T47D (cell line): Measurements from ENCODE around the gene MCC.

Experiments used
- DNase-seq, 2 experiments: peaks; one replicate each; pipeline versions ENCODE4 v3.0.0 to v3.0.0-alpha.2; 2011 to 2012; ENCODE audit warnings: low read depth in 1 of 2, low spot score in 1 of 2
- JUND ChIP-seq: IDR thresholded peaks from 2 replicates; pipeline ENCODE4 v1.6.1; 2012; ENCODE audit warnings: low read depth
- in situ Hi-C: cut with HindIII; loops from 2 replicates; pipeline ENCODE4 v1.10.0; 2016; ENCODE audit warnings: low sequenced_read_pairs, low pct_unique_long_range_greater_than_20kb

The MCC gene

GRCh38 chr5:113047733-113048652 is 440.3 kb downstream of the MCC start:
- in situ Hi-C loops, result no loop called here
- DNase-seq, result no peak
- no peak for TF ChIP-seq JUND

GRCh38 chr5:113047234-113047633 is 441.0 kb downstream of the MCC start:
- in situ Hi-C loops, result no loop called here
- no peak for TF ChIP-seq JUND
- DNase-seq, result no peak

DNA sequence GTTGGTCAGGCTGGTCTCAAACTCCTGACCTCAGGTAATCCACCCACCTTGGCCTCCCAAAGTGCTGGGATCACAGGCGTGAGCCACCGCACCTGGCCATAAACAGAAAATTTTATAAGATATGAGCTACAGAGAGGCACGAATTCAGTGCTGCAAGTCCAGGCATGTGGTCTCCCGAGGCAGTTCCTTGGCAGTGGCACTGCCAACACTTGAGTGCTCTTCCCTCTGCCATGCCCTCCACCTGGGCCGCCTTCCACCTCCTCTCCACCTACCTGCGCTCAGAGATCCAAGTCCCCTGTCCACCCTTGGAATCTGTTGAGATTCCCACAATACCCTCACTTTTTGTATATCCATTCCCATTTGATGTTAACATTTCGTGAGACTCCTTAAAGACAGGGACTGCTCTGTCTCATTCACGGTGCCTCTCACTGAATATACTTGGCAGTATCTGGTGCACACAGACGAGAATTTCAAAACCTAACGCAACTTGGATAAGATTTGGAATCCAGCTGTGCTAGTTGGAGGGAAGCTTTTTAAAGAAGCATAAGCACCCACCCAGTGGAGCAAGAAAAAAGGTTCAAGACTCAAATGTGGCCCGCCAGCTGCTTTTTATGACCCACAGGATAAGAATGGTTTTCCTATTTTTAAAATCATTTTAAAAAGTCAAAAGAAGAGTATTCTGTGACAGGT is 443.3 kb downstream of the MCC start:
- no peak for DNase-seq
- no peak for TF ChIP-seq JUND
- in situ Hi-C loops, result no loop called here

DNA sequence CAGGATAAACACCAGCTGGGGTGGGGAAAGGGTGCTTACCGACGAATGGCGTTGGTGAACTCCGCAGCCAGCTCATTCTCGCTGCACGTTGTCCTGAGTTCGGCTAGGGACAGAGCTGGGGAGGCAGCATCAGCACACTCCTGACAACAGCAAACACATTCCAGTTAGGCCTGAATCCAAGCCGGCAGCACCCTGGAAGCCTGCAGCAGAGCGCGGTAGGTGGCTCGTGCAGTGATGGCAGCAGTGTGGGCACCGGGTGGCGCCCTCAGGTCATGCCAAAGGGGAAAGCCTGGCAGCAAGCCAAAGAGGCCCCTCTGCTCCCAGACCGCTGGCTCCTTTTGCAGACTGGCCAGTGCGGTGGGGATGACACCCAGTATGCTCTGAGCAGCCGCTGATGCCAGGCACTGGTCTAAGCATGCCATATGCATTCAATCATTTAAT is 444.7 kb downstream of the MCC start:
- no peak for TF ChIP-seq JUND
- no peak for DNase-seq
- in situ Hi-C loops, result no loop called here

DNA sequence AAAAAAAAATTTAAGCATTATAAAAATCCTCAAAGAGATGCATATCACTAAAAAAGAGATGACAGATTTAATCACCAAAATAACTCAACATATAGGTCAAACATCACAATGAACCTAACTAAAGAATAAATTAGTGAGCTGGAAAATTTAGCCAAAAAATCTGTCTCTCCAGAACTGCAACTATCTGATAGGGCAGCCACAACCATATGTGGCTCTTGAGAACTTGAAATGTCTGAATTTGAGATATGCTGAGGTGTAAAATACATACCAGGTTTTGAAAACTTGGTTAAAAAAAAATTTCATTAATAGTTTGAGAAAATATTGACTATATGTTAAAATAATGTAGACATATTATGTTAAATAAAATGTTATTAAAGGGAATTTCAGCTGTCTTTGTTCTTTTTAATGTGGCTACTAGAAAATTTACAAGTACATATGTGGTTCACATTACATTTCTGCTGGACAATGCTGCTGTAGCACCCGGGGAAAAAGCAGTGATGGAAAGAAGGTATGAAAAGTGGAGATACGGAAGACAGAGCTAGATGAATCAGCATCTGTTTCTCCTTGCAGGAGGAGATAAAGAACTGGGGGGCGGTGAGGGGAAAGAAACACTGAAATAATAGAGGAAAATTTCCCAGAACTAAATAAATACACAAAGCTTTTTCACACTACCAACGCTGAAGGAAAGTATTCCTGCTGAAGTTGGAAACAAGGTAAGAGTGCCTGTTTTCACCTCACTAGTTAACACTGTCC is 445.6 kb downstream of the MCC start:
- DNase-seq, result no peak
- in situ Hi-C loops, result no loop called here
- TF ChIP-seq JUND, result no peak

DNA sequence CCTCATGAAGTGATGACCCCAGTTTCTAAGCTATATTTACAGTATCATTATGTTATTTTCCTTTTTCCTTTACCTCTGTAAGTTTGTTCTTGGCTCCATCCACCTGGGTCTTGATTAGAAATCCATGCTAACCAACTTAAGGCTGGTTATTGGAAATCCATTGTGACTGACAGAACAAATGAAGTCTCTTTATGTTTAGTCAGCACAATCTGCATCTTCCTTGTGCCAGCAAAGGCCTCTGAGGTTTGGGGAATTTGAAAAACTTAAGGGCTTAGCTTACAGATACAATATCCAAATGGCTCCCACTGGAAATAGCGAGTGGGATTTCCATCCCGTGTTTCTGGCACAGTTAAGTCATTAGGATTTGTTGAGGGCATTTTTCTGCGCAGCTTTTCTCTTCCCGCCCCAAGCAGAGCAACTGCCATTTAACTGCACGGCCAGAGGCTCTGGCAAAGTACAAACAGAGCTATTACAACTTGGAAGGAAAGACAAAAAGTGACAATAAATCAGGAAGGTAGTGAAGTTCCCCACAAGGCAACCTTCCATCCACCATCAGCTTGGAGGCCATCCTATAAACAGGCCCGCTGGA is 447.5 kb downstream of the MCC start:
- no peak for DNase-seq
- no peak for TF ChIP-seq JUND
- in situ Hi-C loops, result no loop called here

DNA sequence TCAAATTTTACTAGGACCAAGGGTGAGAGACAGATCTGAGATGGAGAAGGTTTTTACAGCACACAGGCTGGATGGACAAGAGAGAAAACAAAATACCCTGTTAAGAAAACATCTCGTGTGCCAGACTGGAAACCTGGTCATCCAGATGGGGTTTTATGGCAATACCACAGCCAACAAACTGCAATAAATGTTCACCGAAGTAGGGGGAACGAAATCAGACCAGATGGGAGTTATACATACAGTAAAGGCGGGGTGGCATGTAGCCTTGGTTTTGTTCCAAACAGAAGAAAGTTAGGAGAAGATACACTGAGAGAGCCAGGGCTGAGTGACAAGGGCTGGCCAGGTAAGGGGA is 448.3 kb downstream of the MCC start:
- no peak for DNase-seq
- in situ Hi-C loops, result no loop called here
- TF ChIP-seq JUND, result no peak

DNA sequence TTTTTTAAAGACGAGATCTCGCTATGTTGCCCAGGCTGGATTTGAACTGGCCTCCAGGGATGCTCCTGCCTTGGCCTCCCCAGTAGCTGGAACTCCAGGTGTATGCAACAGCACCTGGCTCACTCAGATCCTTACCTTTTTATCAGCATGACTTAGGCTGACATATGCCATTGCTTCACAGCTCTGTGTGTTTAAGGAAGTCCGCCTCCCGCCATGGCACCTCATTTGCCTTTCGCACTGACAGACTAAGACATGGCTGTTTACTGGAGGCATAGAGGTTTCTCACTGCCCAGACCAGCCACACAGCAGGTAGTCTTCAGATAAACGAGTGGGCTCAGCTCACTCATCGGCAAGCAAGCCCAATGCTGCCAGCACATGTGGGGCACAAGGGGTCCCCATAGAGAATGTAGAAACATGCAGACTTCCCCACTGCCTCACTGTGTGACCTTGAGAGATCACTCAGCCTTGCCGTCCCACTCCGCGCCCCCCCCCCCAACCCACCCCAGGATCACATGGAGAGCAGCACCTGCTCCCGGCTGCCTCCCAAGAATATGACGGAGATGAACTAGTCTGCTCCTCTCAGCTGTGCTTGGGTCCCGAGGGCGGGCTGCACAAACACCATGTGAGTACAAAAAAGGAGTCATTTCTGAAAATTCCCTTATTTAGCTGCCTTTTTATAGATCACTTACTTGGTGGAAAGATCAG is 448.9 kb downstream of the MCC start:
- TF ChIP-seq JUND, result no peak
- in situ Hi-C loops, result no loop called here
- DNase-seq, result no peak

- TF ChIP-seq JUND, result no peak
- no peak for DNase-seq
- in situ Hi-C loops, result no loop called here
Measured at GRCh38 chr5:113038714-113039113, 449.5 kb downstream of the MCC start.

GRCh38 chr5:113038136-113038535 is 450.1 kb downstream of the MCC start:
- TF ChIP-seq JUND, result no peak

GRCh38 chr5:113036826-113037225 is 451.4 kb downstream of the MCC start:
- in situ Hi-C loops, result no loop called here
- no peak for DNase-seq
- TF ChIP-seq JUND, result no peak

More at GRCh38 chr5:113038136-113038535, 450.1 kb downstream of the MCC start:
- no peak for DNase-seq
- in situ Hi-C loops, result no loop called here

- DNase-seq, result no peak
- in situ Hi-C loops, result no loop called here
- TF ChIP-seq JUND, result no peak
Measured at GRCh38 chr5:113036321-113036720, 451.9 kb downstream of the MCC start.
